Panc1 (cell line): ENCODE data around the gene DNAI2. TPM values are rescaled to one million over a fixed set of nuclear protein-coding genes. Genes with fewer than 3 reads are reported as not detected.

Experiments
- ATAC-seq: fragments of 200-7000 bp; cut with Tn5 transposase; 2 replicates; pipeline ENCODE4 v1.9.1; 2020; ENCODE audit warnings: mild to moderate bottlenecking, moderate library complexity
- BruUV-seq: library from RNA; stranded (reverse); fragments of 400-500 nt; replicated peaks from 2 replicates; lab custom pipeline; 2021; lab: Mats Ljungman, UMichigan
- CTCF ChIA-PET: fragments of 300-600 bp; sonication (Branson Sonifier 250); formaldehyde crosslinking; loops from one replicate; lab custom pipeline; 2022; ENCODE audit warnings: antibody characterized with exemption; lab: Charles Lee
- POLR2A ChIA-PET: fragments of 300-600 bp; sonication (Branson Sonifier 250); formaldehyde crosslinking; loops from one replicate; lab custom pipeline; 2022; ENCODE audit warnings: antibody characterized with exemption; lab: Charles Lee
- DNase-seq: peaks from one replicate; pipeline ENCODE4 v3.0.0-alpha.2; 2010; ENCODE audit warnings: low read depth, low spot score
- H3K27ac ChIP-seq: 2 replicates; pipeline ENCODE4 v1.5.1; 2011; ENCODE audit warnings: mild to moderate bottlenecking, low read length, inconsistent platforms
- H3K27me3 ChIP-seq: fragments of 200-500 bp; sonication (Bioruptor generic); 2 replicates; pipeline ENCODE4 v1.6.0; 2014; ENCODE audit warnings: low read length, inconsistent platforms; ENCODE audit not compliant: control insufficient read depth, insufficient read depth
- H3K36me3 ChIP-seq: fragments of 200-500 bp; sonication (Bioruptor generic); 2 replicates; pipeline ENCODE4 v1.5.1; 2014; ENCODE audit warnings: inconsistent platforms, mild to moderate bottlenecking, low read length, moderate library complexity; ENCODE audit not compliant: control insufficient read depth, insufficient read depth
- H3K4me1 ChIP-seq: 2 replicates; pipeline ENCODE4 v1.5.1; 2011; ENCODE audit warnings: inconsistent platforms, mild to moderate bottlenecking, low read length, moderate library complexity; ENCODE audit not compliant: control insufficient read depth, insufficient read depth
- H3K4me3 ChIP-seq, 2 experiments: 2 replicates each; pipeline ENCODE4 v1.5.1; 2011 to 2012; ENCODE audit warnings: low read depth in 2 of 2, low read length in 2 of 2, mild to moderate bottlenecking in 2 of 2, inconsistent platforms in 1 of 2, moderate library complexity in 1 of 2
- H3K9me3 ChIP-seq: fragments of 200-500 bp; sonication (Bioruptor generic); 2 replicates; pipeline ENCODE4 v1.5.1; 2014; ENCODE audit warnings: low read depth, mild to moderate bottlenecking, inconsistent platforms, low read length, moderate library complexity; ENCODE audit not compliant: control insufficient read depth, insufficient read depth
- POLR2AphosphoS5 ChIP-seq: IDR thresholded peaks from 2 replicates; pipeline ENCODE4 v1.6.1; 2012; ENCODE audit warnings: mild to moderate bottlenecking, low read depth, low read length, moderate library complexity
- SIN3A ChIP-seq: IDR thresholded peaks from 2 replicates; pipeline ENCODE4 v1.6.1; 2012; ENCODE audit warnings: low read depth, mild to moderate bottlenecking, low read length, moderate library complexity, borderline replicate concordance; ENCODE audit not compliant: insufficient read depth
- TCF7L2 ChIP-seq: IDR thresholded peaks from 2 replicates; pipeline ENCODE4 v1.6.1; 2011; ENCODE audit warnings: mild to moderate bottlenecking, low read depth, low read length, inconsistent platforms
- in situ Hi-C: cut with HindIII; loops from 2 replicates; pipeline ENCODE4 v1.10.0; 2016; ENCODE audit warnings: low sequenced_read_pairs, low pct_unique_long_range_greater_than_20kb
- intact Hi-C: fragments of 100-400 bp; cut with micrococcal nuclease; formaldehyde crosslinking; loops from one replicate; pipeline ENCODE4 v1.10.0; 2022; ENCODE audit not compliant: unreplicated experiment
- total RNA-seq: library from RNA; stranded (reverse); gene quantifications from one replicate; pipeline ENCODE4 v1.2.1, GENCODE V29; 2021; ENCODE audit not compliant: unreplicated experiment
- TF ChIP-seq, protein P1 (sequence below): fragments of 450-650 bp; IDR thresholded peaks from 2 replicates; pipeline ENCODE4 v1.5.1; 2017; ENCODE audit warnings: mild to moderate bottlenecking
- TF ChIP-seq, protein P2 (sequence below), 2 experiments: IDR thresholded peaks; 2 replicates each; pipeline ENCODE4 v1.6.1; 2011 to 2012; ENCODE audit warnings: low read depth in 2 of 2, control low read depth in 1 of 2, low read length in 1 of 2, mild to moderate bottlenecking in 1 of 2, moderate library complexity in 1 of 2; ENCODE audit not compliant: insufficient read depth in 1 of 2

The DNAI2 gene
- total RNA-seq, 1 experiment from 2014 or later: not detected

DNA sequence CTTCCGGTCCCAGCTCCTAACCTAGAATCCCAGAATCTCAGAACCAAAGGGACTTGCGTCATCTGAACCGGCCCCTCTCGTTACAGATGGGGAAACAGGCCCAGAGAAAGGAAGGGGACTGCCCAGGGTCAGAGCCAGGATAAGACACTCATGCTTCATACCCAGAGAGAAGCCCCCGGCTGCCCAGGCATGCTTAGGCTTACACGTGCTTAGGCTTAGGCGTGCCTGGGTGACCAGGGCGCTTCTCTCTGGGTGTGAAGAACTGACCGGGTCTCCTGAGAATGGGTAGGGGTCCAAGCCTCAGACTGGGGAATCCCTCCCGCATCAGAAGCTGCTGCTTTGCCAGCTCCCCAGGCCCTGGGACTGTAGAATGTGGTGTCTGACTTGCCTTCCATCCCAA lies 29.9 kb upstream of the DNAI2 start:
- no peak for ATAC-seq
- POLR2A ChIA-PET: no interaction called here
- H3K36me3 ChIP-seq: no peaks in the 10 kb centered on the region
- no peak for DNase-seq
- CTCF ChIA-PET: no interaction called here
- BruUV-seq: no TSS peak
- no peaks in the 10 kb centered on the region for H3K27me3 ChIP-seq
- H3K27ac ChIP-seq: no peak overlapping the region
- TF ChIP-seq SIN3A (no peak), TCF7L2 (no peak)
- H3K9me3 ChIP-seq: no peaks in the 10 kb centered on the region
- in situ Hi-C loops: no loop called here
- no peaks in the 10 kb centered on the region for H3K4me1 ChIP-seq
- no peak overlapping the region for H3K4me3 ChIP-seq
- intact Hi-C loops: no loop called here

DNA sequence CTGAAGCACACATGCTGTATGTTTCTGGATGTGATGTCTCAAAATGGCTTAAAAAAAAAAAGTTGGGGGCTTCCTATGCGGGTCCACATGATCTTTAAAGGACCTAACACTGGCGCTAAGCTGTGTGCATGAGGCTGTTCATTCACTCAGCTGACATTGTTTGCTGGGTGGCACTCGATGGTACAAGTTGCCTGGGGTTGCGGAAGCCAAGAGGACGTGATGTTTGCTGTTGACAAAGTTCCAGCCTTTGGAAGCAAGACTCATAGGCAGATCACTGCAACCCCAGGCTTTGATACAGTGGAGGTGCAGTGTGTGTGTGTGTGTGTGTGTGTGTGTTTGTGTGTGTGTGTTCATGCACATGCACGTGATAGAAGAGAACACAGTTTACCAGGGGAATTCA lies 29.5 kb upstream of the DNAI2 start:
- Histone ChIP-seq H3K4me3 (no peak overlapping the region), H3K4me1 (no peaks in the 10 kb centered on the region), H3K36me3 (no peaks in the 10 kb centered on the region), H3K27ac (no peak overlapping the region), H3K27me3 (no peaks in the 10 kb centered on the region), H3K9me3 (no peaks in the 10 kb centered on the region)
- CTCF ChIA-PET: no interaction called here
- intact Hi-C loops (no loop called here), in situ Hi-C loops (no loop called here)
- POLR2A ChIA-PET: no interaction called here
- TF ChIP-seq, protein P1, sequence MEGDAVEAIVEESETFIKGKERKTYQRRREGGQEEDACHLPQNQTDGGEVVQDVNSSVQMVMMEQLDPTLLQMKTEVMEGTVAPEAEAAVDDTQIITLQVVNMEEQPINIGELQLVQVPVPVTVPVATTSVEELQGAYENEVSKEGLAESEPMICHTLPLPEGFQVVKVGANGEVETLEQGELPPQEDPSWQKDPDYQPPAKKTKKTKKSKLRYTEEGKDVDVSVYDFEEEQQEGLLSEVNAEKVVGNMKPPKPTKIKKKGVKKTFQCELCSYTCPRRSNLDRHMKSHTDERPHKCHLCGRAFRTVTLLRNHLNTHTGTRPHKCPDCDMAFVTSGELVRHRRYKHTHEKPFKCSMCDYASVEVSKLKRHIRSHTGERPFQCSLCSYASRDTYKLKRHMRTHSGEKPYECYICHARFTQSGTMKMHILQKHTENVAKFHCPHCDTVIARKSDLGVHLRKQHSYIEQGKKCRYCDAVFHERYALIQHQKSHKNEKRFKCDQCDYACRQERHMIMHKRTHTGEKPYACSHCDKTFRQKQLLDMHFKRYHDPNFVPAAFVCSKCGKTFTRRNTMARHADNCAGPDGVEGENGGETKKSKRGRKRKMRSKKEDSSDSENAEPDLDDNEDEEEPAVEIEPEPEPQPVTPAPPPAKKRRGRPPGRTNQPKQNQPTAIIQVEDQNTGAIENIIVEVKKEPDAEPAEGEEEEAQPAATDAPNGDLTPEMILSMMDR: no peak
- no peak for TF ChIP-seq TCF7L2
- TF ChIP-seq, protein P2, sequence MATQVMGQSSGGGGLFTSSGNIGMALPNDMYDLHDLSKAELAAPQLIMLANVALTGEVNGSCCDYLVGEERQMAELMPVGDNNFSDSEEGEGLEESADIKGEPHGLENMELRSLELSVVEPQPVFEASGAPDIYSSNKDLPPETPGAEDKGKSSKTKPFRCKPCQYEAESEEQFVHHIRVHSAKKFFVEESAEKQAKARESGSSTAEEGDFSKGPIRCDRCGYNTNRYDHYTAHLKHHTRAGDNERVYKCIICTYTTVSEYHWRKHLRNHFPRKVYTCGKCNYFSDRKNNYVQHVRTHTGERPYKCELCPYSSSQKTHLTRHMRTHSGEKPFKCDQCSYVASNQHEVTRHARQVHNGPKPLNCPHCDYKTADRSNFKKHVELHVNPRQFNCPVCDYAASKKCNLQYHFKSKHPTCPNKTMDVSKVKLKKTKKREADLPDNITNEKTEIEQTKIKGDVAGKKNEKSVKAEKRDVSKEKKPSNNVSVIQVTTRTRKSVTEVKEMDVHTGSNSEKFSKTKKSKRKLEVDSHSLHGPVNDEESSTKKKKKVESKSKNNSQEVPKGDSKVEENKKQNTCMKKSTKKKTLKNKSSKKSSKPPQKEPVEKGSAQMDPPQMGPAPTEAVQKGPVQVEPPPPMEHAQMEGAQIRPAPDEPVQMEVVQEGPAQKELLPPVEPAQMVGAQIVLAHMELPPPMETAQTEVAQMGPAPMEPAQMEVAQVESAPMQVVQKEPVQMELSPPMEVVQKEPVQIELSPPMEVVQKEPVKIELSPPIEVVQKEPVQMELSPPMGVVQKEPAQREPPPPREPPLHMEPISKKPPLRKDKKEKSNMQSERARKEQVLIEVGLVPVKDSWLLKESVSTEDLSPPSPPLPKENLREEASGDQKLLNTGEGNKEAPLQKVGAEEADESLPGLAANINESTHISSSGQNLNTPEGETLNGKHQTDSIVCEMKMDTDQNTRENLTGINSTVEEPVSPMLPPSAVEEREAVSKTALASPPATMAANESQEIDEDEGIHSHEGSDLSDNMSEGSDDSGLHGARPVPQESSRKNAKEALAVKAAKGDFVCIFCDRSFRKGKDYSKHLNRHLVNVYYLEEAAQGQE (IDR thresholded peaks at IDR 0.05; ENCODE audit: insufficient read depth in 1 of 2, low read depth in 2 of 2, low read length in 1 of 2): no peak
- TF ChIP-seq SIN3A: no peak
- no peak for TF ChIP-seq POLR2AphosphoS5
- DNase-seq: no peak
- ATAC-seq: no peak
- no TSS peak for BruUV-seq

DNA sequence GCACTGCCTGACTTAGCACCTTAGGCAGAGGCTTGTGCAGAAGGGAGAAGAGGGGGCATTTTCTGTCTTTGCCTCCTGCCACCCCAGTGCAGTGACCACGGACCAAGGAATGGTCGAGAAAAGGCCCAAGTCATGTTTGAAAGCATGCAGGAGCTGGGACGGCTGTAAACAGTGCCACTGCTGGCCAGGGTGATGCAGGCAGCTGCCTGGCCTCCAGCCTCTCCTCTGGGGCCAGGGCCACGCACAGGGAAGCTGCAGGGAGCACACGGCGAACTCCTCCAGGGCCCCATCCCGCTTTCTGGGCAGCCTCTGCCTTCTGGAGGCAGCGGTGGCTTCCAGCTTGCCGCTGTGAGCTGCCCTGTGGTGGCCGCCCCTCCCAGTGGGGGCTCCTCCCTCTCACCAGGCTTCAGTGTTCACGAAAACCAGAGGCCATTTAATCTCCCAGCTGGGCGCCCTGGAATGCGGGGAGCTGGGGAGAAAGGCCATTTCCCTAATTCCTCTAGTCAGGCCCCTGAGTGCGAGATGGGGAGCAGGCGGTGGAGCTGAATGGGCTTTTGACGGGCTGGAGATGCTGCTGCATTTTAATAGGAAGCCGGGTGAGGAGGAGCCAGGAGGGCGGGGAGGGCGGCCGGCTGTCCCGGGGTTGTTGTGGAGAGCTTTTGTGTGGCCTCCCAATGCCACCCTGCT lies 28.7 kb upstream of the DNAI2 start:
- no TSS peak for BruUV-seq
- H3K27me3 ChIP-seq: no peaks in the 10 kb centered on the region
- DNase-seq (no peak), ATAC-seq (peak; percentile 23; the same call in 1 of the 2 replicates)
- intact Hi-C loops: no loop called here
- in situ Hi-C loops: no loop called here
- TF ChIP-seq POLR2AphosphoS5: no peak
- TF ChIP-seq, protein P1: no peak
- TF ChIP-seq, protein P2 (IDR thresholded peaks at IDR 0.05; ENCODE audit: insufficient read depth in 1 of 2, low read depth in 2 of 2, low read length in 1 of 2): no peak
- no peak for TF ChIP-seq TCF7L2
- TF ChIP-seq SIN3A: no peak
- CTCF ChIA-PET: no interaction called here
- no peaks in the 10 kb centered on the region for H3K36me3 ChIP-seq
- no peaks in the 10 kb centered on the region for H3K4me1 ChIP-seq
- POLR2A ChIA-PET: no interaction called here
- H3K9me3 ChIP-seq: no peaks in the 10 kb centered on the region
- no peak overlapping the region for H3K27ac ChIP-seq
- no peak overlapping the region for H3K4me3 ChIP-seq
